GM23338 (cell line): ENCODE data around the gene HEATR1. TPM values are rescaled to one million over a fixed set of nuclear protein-coding genes. Genes with fewer than 3 reads are reported as not detected.
A peak's percentile ranks its signal among the peaks of the same experiment; 100 is the strongest.

Experiments
- ATAC-seq: fragments of 200-7000 bp; cut with Tn5 transposase; 3 replicates; pipeline ENCODE4 v1.9.1; 2020
- DNase-seq: peaks from one replicate; pipeline ENCODE4 v3.0.0-alpha.2; 2015; ENCODE audit warnings: low spot score
- H2AFZ ChIP-seq: fragments of 200-600 bp; sonication (generic); 2 replicates; pipeline ENCODE4 v1.8.0; 2016; ENCODE audit warnings: antibody characterized with exemption, mild to moderate bottlenecking, moderate library complexity
- H3F3A ChIP-seq: fragments of 200-600 bp; sonication (generic); replicated peaks from 2 replicates; pipeline ENCODE4 v1.8.0; 2017; ENCODE audit warnings: antibody characterized with exemption, mixed run types, low read depth
- H3K27ac ChIP-seq: fragments of 200-600 bp; sonication (generic); 2 replicates; pipeline ENCODE4 v1.6.1; 2016; ENCODE audit warnings: low read depth
- H3K27me3 ChIP-seq: fragments of 200-600 bp; sonication (generic); 2 replicates; pipeline ENCODE4 v1.8.0; 2016; ENCODE audit warnings: mild to moderate bottlenecking, mixed run types, moderate library complexity; ENCODE audit not compliant: insufficient read depth
- H3K36me3 ChIP-seq: fragments of 200-600 bp; sonication (generic); 2 replicates; pipeline ENCODE4 v1.8.0; 2016; ENCODE audit warnings: mild to moderate bottlenecking; ENCODE audit not compliant: insufficient read depth
- H3K4me1 ChIP-seq: fragments of 200-600 bp; sonication (generic); 2 replicates; pipeline ENCODE4 v1.8.0; 2016; ENCODE audit warnings: mild to moderate bottlenecking, moderate library complexity; ENCODE audit not compliant: insufficient read depth
- H3K4me2 ChIP-seq: fragments of 200-600 bp; sonication (generic); 2 replicates; pipeline ENCODE4 v1.7.1; 2017; ENCODE audit warnings: mixed run types
- H3K4me3 ChIP-seq: fragments of 200-600 bp; sonication (generic); 2 replicates; pipeline ENCODE4 v1.6.1; 2016; ENCODE audit warnings: mixed run types
- H3K79me2 ChIP-seq: fragments of 200-600 bp; sonication (generic); replicated peaks from 2 replicates; pipeline ENCODE4 v1.8.0; 2017; ENCODE audit warnings: mild to moderate bottlenecking; ENCODE audit not compliant: insufficient read depth
- H3K9me2 ChIP-seq: fragments of 200-600 bp; sonication (generic); 2 replicates; pipeline ENCODE4 v1.8.0; 2017; ENCODE audit not compliant: insufficient read depth
- H4K20me1 ChIP-seq: fragments of 200-600 bp; sonication (generic); replicated peaks from 2 replicates; pipeline ENCODE4 v1.8.0; 2017; ENCODE audit warnings: mild to moderate bottlenecking; ENCODE audit not compliant: insufficient read depth
- H3K27ac Mint-ChIP-seq: 2 replicates; pipeline ENCODE4 v1.8.0; 2020; ENCODE audit warnings: inconsistent platforms, mild to moderate bottlenecking, moderate library complexity, mixed read lengths
- H3K27me3 Mint-ChIP-seq: 3 replicates; pipeline ENCODE4 v1.8.0; 2022; ENCODE audit warnings: low read depth, mild to moderate bottlenecking, moderate library complexity, mixed read lengths, inconsistent platforms; ENCODE audit not compliant: insufficient read depth, poor library complexity
- H3K36me3 Mint-ChIP-seq: 3 replicates; pipeline ENCODE4 v1.8.0; 2021; ENCODE audit warnings: low read depth, mild to moderate bottlenecking, inconsistent platforms, moderate library complexity, mixed read lengths
- H3K4me1 Mint-ChIP-seq: 3 replicates; pipeline ENCODE4 v1.8.0; 2020; ENCODE audit warnings: mild to moderate bottlenecking, inconsistent platforms, mixed read lengths
- H3K4me3 Mint-ChIP-seq: 3 replicates; pipeline ENCODE4 v1.8.0; 2021; ENCODE audit warnings: moderate library complexity, mild to moderate bottlenecking, inconsistent platforms, mixed read lengths
- H3K9me3 Mint-ChIP-seq: 3 replicates; pipeline ENCODE4 v1.8.0; 2020; ENCODE audit warnings: moderate library complexity, mild to moderate bottlenecking, inconsistent platforms, mixed read lengths
- ETS1 ChIP-seq: IDR thresholded peaks from 2 replicates; pipeline ENCODE4 v1.6.1; 2016; ENCODE audit warnings: antibody characterized with exemption
- EZH2 ChIP-seq: fragments of 200-600 bp; sonication (generic); IDR thresholded peaks from one replicate; pipeline ENCODE4 v1.8.0; 2017; ENCODE audit warnings: antibody characterized with exemption, mild to moderate bottlenecking, low read depth; ENCODE audit not compliant: unreplicated experiment
- EZH2phosphoT487 ChIP-seq: fragments of 200-600 bp; sonication (generic); IDR thresholded peaks from one replicate; pipeline ENCODE4 v1.8.1; 2018; ENCODE audit warnings: antibody characterized with exemption; ENCODE audit not compliant: unreplicated experiment
- JUNB ChIP-seq: IDR thresholded peaks from one replicate; pipeline ENCODE4 v1.6.1; 2016; ENCODE audit warnings: antibody characterized with exemption; ENCODE audit not compliant: unreplicated experiment
- POLR2AphosphoS5 ChIP-seq: IDR thresholded peaks from 2 replicates; pipeline ENCODE4 v1.6.1; 2016; ENCODE audit warnings: antibody characterized with exemption, low read depth
- STAT1 ChIP-seq: IDR thresholded peaks from one replicate; pipeline ENCODE4 v1.6.1; 2016; ENCODE audit warnings: antibody characterized with exemption; ENCODE audit not compliant: unreplicated experiment
- ZNF114 ChIP-seq: fragments of 250-450 bp; sonication (Bioruptor Pico); IDR thresholded peaks from 2 replicates; pipeline ENCODE4 v1.5.0; 2020; ENCODE audit warnings: mild to moderate bottlenecking, moderate library complexity
- ZNF331 ChIP-seq: fragments of 250-450 bp; sonication (Bioruptor Pico); IDR thresholded peaks from 2 replicates; pipeline ENCODE4 v1.5.0; 2020; ENCODE audit warnings: low read depth, mild to moderate bottlenecking, moderate library complexity
- polyA plus RNA-seq: library from polyadenylated mRNA; unstranded; fragments of >200 nt; fragmentation: Nextera tagmentation; extraction: Ambion mirVana; gene quantifications from 2 replicates; pipeline ENCODE4 v1.2.1, GENCODE V29; 2016
- total RNA-seq: library from RNA; depleted of rRNA; stranded (reverse); fragments of >200 nt; shearing (Covaris generic); gene quantifications from 2 replicates; pipeline ENCODE4 v1.2.3, GENCODE V29; 2014
- TF ChIP-seq, protein P1 (sequence below), 2 experiments: fragments of 200-600 bp in 1 of 2; sonication (generic) in 1 of 2; conservative IDR thresholded peaks; 2 replicates each; pipeline versions ENCODE4 v1.5.1 to v1.6.1; 2016 to 2017; ENCODE audit warnings: antibody characterized with exemption in 2 of 2, low read depth in 2 of 2, mild to moderate bottlenecking in 2 of 2, moderate library complexity in 1 of 2
- TF ChIP-seq, protein P2 (sequence below): IDR thresholded peaks from one replicate; pipeline ENCODE4 v1.6.1; 2018; ENCODE audit warnings: antibody characterized with exemption; ENCODE audit not compliant: unreplicated experiment

Gene HEATR1
- total and polyA plus RNA-seq, 2 experiments from 2014 or later, result 17.2 to 81.1 TPM

GRCh38 chr1:236515443-236515958 lies 88.8 kb downstream of the HEATR1 start (continued):
- TF ChIP-seq, protein P1, sequence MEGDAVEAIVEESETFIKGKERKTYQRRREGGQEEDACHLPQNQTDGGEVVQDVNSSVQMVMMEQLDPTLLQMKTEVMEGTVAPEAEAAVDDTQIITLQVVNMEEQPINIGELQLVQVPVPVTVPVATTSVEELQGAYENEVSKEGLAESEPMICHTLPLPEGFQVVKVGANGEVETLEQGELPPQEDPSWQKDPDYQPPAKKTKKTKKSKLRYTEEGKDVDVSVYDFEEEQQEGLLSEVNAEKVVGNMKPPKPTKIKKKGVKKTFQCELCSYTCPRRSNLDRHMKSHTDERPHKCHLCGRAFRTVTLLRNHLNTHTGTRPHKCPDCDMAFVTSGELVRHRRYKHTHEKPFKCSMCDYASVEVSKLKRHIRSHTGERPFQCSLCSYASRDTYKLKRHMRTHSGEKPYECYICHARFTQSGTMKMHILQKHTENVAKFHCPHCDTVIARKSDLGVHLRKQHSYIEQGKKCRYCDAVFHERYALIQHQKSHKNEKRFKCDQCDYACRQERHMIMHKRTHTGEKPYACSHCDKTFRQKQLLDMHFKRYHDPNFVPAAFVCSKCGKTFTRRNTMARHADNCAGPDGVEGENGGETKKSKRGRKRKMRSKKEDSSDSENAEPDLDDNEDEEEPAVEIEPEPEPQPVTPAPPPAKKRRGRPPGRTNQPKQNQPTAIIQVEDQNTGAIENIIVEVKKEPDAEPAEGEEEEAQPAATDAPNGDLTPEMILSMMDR (conservative IDR thresholded peaks at IDR 0.05; ENCODE audit: low read depth in 2 of 2), result no peak
- no peak for TF ChIP-seq POLR2AphosphoS5
- no peak for TF ChIP-seq ZNF114
- no peak for TF ChIP-seq ETS1
- no peak for TF ChIP-seq EZH2phosphoT487

GRCh38 chr1:236514703-236515442 lies 89.4 kb downstream of the HEATR1 start:
- no peak overlapping the region for H3K4me3 ChIP-seq
- H3K4me1 ChIP-seq, result peaks cover 14% of the 10 kb centered on the region
- H4K20me1 ChIP-seq, result no peaks in the 10 kb centered on the region
- H3K9me3 Mint-ChIP-seq, result no peaks in the 10 kb centered on the region
- no peaks in the 10 kb centered on the region for H3K36me3 ChIP-seq
- H3K36me3 Mint-ChIP-seq, result no peaks in the 10 kb centered on the region
- no peak overlapping the region for H3K4me2 ChIP-seq
- H3K4me3 Mint-ChIP-seq, result no peak overlapping the region
- peaks cover 13% of the 10 kb centered on the region for H3K4me1 Mint-ChIP-seq
- no peak for DNase-seq
- ATAC-seq, result no peak
- H3K27me3 Mint-ChIP-seq, result peaks cover 4% of the 10 kb centered on the region
- H3K79me2 ChIP-seq, result no peaks in the 10 kb centered on the region
- no peaks in the 10 kb centered on the region for H3F3A ChIP-seq
- peak overlapping the region; percentile 29; the same call in 1 of the 2 replicates for H2AFZ ChIP-seq
- TF ChIP-seq ZNF331 (CRISPR knock-in tag), result no peak
- TF ChIP-seq ZNF114, result no peak
- TF ChIP-seq EZH2, result no peak
- TF ChIP-seq POLR2AphosphoS5, result no peak
- TF ChIP-seq EZH2phosphoT487, result no peak
- no peak for TF ChIP-seq ETS1
- TF ChIP-seq, protein P2, sequence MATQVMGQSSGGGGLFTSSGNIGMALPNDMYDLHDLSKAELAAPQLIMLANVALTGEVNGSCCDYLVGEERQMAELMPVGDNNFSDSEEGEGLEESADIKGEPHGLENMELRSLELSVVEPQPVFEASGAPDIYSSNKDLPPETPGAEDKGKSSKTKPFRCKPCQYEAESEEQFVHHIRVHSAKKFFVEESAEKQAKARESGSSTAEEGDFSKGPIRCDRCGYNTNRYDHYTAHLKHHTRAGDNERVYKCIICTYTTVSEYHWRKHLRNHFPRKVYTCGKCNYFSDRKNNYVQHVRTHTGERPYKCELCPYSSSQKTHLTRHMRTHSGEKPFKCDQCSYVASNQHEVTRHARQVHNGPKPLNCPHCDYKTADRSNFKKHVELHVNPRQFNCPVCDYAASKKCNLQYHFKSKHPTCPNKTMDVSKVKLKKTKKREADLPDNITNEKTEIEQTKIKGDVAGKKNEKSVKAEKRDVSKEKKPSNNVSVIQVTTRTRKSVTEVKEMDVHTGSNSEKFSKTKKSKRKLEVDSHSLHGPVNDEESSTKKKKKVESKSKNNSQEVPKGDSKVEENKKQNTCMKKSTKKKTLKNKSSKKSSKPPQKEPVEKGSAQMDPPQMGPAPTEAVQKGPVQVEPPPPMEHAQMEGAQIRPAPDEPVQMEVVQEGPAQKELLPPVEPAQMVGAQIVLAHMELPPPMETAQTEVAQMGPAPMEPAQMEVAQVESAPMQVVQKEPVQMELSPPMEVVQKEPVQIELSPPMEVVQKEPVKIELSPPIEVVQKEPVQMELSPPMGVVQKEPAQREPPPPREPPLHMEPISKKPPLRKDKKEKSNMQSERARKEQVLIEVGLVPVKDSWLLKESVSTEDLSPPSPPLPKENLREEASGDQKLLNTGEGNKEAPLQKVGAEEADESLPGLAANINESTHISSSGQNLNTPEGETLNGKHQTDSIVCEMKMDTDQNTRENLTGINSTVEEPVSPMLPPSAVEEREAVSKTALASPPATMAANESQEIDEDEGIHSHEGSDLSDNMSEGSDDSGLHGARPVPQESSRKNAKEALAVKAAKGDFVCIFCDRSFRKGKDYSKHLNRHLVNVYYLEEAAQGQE, result no peak
- no peak for TF ChIP-seq JUNB
- TF ChIP-seq, protein P1 (conservative IDR thresholded peaks at IDR 0.05; ENCODE audit: low read depth in 2 of 2), result no peak
- no peak for TF ChIP-seq STAT1
- H3K27ac Mint-ChIP-seq, result no peak overlapping the region
- H3K27me3 ChIP-seq, result no peaks in the 10 kb centered on the region
- no peaks in the 10 kb centered on the region for H3K9me2 ChIP-seq
- H3K27ac ChIP-seq, result no peak overlapping the region
